ENCODE measurements around the gene TIMM10B. TPM values are rescaled to one million over a fixed set of nuclear protein-coding genes. Genes with fewer than 3 reads are reported as not detected.

The TIMM10B gene
- total RNA-seq, 2 donors from 2014 or later: 33.6 to 34.9 TPM

GRCh38 chr11:6459099-6459450 is 22.2 kb upstream of the TIMM10B start:
- no peak for DNase-seq (ENCODE audit: low spot score)
- intact Hi-C loops (cut with DNase I): no loop called here

DNA sequence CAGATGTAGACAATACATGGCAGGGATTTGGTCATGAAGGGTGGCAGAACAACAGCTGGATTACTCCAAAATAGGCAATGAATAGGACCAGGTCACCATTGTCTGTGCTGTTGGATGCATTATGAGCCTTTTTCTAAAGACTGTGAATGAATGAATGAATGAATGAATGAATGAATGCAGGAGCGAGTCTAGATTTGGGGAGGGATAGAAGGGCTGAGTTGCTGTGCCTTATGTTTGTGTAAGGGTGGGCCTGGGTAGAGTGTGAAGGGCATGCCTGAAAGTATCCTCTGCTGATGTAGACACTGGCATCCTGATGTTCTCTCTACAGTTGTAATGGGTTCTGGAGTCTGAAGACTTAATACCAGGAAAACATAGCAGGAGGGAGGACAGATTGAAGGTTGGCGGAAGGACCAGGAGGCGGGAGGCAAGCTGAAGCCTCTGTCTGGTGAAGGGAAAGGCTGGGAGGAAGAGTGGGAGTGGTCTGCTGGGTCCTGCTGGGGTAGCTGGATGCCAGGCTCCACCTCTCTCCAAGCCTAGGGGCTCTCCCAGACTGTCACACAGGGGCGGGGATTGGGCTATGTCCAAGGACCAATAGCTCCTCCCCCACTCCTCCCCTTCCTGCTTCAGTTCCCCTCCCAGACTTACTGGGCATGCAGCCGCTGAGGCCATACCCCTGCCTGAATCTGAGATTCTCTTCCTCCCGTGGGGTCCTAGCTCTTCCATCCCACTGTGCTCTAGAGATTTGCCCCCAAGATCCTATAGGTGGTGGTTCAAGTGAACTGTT is 12.4 kb upstream of the TIMM10B start:
- peak; percentile 96 for DNase-seq (ENCODE audit: low spot score)
- intact Hi-C loops (cut with DNase I): no loop called here

DNA sequence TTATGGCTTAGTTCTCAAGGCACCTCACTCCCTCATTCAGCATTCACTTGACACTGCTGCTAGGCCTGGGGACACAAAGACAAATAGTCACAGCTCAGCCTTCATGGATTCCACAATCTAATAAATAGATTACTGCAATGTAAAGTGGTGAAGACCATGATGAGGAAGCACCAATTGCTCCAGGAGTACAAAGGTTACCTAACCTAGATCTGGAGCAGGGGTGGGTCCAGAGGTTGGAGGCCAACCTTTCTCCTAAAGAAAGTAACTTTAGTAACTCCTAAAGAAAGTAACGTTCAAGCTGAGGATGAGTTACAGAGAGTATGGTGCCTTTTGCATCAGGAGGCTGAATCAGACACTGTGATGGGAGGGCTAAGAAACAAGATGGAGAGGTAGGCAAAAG is 11.7 kb upstream of the TIMM10B start:
- DNase-seq (ENCODE audit: low spot score): no peak
- intact Hi-C loops (cut with DNase I): no loop called here

DNA sequence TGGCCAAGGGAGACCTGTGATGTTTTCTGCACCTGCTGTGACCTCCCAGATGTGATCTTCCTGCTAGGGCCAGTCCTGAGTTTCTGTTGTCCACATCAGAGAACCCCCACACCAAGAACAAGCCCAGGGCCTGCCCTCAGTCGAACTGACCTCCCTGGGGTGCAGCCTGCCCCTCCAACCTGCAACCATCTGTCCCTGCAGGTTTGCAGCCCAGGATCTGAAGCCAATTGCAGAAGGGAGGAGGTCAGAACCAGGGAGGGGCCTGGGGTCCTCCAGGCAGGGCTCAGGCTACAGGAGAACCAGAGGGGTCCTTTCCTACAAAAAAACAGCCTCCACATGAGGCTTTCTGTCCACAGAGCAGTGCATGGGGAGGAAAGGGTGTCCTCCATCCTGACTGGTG is 8.4 kb upstream of the TIMM10B start:
- no peak for DNase-seq (ENCODE audit: low spot score)
- intact Hi-C loops (cut with DNase I): no loop called here

DNA sequence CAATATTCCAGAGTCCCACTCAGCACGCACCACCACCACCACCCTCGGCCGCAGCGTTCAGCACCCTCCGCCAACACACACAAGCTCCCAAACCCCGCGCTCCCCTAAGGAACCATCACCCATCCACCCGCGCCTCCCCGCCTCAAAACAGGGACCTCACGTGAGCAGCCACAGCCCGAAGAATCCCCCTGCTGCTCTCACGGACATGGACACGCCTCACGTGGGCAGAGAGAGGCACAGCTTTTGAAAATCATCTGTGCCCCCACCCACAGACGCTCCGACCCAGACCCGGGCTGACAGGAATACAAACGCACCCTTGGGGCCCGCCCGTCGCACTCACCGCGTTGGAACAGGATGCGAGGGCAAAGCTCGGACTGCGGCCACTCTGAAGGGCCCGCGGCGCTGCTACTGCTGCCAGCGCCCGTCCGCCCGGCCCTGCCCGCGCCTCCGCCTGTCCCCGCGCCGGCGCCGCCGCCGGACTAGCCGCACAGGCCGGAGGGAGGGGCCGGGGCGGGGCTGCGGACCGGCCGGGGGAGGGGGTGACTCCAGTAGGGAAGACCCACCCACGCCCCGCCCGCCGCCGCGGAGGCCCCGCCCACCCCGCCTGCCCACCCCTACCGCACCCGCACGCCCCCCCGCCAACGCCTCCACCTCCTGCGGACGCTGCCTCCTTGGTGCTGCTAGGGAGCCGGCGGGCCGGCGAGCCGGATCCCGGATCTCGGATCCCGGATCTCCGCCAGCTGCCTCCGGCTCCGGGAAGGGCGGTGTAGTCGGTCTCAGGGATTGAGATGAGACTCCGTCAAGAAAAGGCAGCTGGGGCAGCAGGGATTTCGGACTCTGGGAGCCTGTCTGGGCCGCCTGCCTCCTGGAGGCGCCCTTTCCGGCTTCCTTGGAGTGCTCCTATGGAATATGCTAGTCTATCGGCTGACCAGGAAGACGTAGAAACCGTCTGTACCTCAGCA is 7.6 kb upstream of the TIMM10B start, which contains the start of gene TRIM3:
Gene TRIM3, minus strand, starts transcription at position 491 of the 962 bp plus-strand sequence. CDS start 8,246 bp downstream, outside the sequence.
- intact Hi-C loops (cut with DNase I): no loop called here
- DNase-seq (ENCODE audit: low spot score): peak; percentile 97

- intact Hi-C loops (cut with DNase I): no loop called here
- DNase-seq (ENCODE audit: low spot score): no peak
Measured at GRCh38 chr11:6474413-6474792, 6.9 kb upstream of the TIMM10B start.

DNA sequence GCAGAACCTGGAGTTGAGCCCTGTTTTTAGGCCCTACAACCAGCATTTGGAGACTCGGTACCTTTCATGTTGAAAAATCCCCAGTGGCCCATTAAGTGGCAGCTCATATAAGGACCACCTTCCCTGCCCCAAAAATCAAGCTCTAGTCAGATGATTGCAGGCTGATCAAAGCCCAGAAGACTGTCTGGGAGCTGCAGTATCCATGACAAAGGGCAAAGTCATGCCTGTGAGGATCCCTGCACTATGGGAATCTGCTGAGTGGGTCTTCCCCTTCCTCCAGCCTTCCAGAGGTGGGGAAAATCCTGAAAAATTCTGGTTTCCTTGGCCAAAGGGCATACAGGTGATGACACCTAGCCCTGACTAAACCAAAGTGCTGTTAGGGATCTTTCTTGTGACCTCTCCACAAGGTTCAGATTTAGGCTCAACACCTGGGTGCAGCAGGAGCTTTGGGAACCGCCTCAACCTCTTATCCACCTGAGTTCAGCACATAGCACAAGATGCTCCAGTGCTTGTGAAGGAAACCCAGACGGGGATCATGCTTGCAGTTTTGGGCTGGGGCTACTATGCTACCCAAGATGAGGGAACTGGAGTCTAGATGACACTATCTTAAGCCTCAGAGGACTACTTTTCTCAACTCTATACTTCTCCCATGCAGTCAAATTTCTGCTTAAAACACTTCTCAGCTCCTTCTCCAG is 6.3 kb upstream of the TIMM10B start:
- intact Hi-C loops (cut with DNase I): no loop called here
- no peak for DNase-seq (ENCODE audit: low spot score)

GRCh38 chr11:6475936-6476335 is 5.4 kb upstream of the TIMM10B start:
- no peak for DNase-seq (ENCODE audit: low spot score)
- intact Hi-C loops (cut with DNase I): no loop called here

DNA sequence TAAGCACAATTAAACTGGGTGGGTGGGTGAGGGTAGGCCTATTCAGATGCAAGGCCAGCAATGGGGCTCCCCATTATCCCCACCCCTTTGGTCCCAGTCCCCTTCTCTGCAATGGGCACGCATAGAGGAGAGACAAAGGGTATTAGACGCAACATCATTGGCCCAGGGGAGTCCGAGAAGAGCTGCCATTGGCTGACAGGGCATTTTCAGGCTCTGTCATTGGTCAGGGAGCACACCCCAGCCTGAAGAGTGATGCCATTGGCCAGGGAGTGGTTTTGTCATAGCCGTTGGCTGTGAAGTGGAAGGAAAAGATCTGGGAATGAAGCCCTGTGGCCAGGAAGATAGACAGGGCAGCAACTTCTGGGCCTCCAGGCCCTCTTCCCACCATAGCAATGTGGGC is 4.7 kb upstream of the TIMM10B start:
- DNase-seq (ENCODE audit: low spot score): no peak
- intact Hi-C loops (cut with DNase I): no loop called here

GRCh38 chr11:6480299-6480914 is 894 bp upstream of the TIMM10B start:
- intact Hi-C loops (cut with DNase I): no loop called here
- no peak for DNase-seq (ENCODE audit: low spot score)

DNA sequence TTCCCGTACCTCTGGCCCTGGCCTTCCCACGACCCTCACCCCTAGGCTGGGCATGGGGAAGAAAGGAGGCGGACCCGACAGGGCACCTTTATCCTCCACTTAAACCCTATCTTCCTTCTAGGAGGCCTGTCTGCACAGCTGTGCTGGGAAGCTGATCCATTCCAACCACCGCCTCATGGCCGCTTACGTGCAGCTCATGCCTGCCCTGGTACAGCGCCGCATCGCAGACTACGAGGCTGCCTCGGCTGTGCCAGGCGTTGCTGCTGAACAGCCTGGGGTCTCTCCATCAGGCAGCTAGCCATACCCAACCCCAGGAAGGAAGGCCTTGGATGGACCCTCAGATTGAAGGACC is 599 bp downstream of the TIMM10B start:
- no peak for DNase-seq (ENCODE audit: low spot score)
- intact Hi-C loops (cut with DNase I): no loop called here

GRCh38 chr11:6482441-6482840 is 1.1 kb downstream of the TIMM10B start:
- intact Hi-C loops (cut with DNase I): no loop called here
- DNase-seq (ENCODE audit: low spot score): no peak

GRCh38 chr11:6483015-6483414 is 1.7 kb downstream of the TIMM10B start:
- intact Hi-C loops (cut with DNase I): no loop called here

GRCh38 chr11:6485661-6486060 is 4.4 kb downstream of the TIMM10B start:
- intact Hi-C loops (cut with DNase I): no loop called here

More at GRCh38 chr11:6483015-6483414, 1.7 kb downstream of the TIMM10B start:
- no peak for DNase-seq (ENCODE audit: low spot score)

GRCh38 chr11:6486256-6486655 is 5.0 kb downstream of the TIMM10B start:
- no peak for DNase-seq (ENCODE audit: low spot score)
- intact Hi-C loops (cut with DNase I): no loop called here

More at GRCh38 chr11:6485661-6486060, 4.4 kb downstream of the TIMM10B start:
- no peak for DNase-seq (ENCODE audit: low spot score)

GRCh38 chr11:6486938-6487337 is 5.6 kb downstream of the TIMM10B start:
- intact Hi-C loops (cut with DNase I): no loop called here
- no peak for DNase-seq (ENCODE audit: low spot score)

- intact Hi-C loops (cut with DNase I): no loop called here
- no peak for DNase-seq (ENCODE audit: low spot score)
Measured at GRCh38 chr11:6488342-6488741, 7.0 kb downstream of the TIMM10B start.

DNA sequence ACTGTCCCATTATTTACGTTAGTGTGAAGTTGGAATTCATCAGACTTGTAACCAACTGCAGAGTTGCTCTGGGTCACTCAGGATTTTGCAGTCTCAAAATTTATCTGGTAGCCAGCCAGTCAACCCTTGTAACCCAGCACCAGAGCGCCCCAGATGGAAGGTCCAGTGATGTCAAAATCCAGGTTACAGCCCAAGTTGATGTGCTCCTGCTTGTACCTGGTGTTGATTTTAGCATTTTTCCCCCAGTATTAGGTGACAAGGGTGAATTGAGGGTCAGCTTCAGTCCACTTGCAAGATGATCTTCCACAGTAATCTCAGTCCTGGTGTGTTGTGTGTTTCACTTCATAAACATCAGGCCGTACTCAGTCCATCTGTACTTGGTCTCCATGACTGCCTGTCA is 7.5 kb downstream of the TIMM10B start:
- DNase-seq (ENCODE audit: low spot score): no peak
- intact Hi-C loops (cut with DNase I): no loop called here

DNA sequence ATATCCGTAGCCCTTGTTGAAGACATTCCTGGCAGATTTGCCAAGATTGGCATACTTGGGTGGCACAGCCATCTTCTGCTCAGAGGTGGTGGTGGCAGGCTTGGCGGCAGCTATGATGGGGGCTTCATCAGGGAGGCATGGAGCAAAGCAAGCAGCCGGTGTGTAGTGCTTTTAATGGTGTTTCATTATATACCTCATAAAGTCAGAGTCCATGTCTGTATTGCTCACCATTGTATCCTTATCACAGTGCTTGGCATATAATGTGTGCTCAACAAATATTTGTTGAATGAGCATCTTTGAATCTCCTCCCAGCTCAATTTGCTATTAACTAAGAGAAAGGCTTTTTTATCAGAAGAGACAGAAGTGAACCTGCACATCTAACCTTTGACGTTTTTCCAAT is 8.0 kb downstream of the TIMM10B start:
- intact Hi-C loops (cut with DNase I): no loop called here
- DNase-seq (ENCODE audit: low spot score): no peak

All from posterior vena cava (tissue), 2 donors.